KMS-11 (cell line): Measurements from ENCODE around the gene KLK8.
"Not testable (repeated sequence)": the region's sequence is repeated elsewhere in the genome, so short reads cannot be mapped to it uniquely, and the experiment has no call there.

Experiments
- H2AFZ ChIP-seq: fragments of 200-600 bp; sonication (generic); 2 replicates; pipeline ENCODE4 v1.6.1; 2016; ENCODE audit warnings: antibody characterized with exemption, mixed run types, low read depth
- H3K27ac ChIP-seq: fragments of 200-600 bp; sonication (generic); 2 replicates; pipeline ENCODE4 v1.6.1; 2016; ENCODE audit warnings: mild to moderate bottlenecking, mixed run types
- H3K27me3 ChIP-seq: fragments of 200-600 bp; sonication (generic); 2 replicates; pipeline ENCODE4 v1.6.1; 2017; ENCODE audit warnings: mild to moderate bottlenecking, low read depth, mixed run types, moderate library complexity; ENCODE audit not compliant: insufficient read depth
- H3K36me3 ChIP-seq: fragments of 200-600 bp; sonication (generic); 2 replicates; pipeline ENCODE4 v1.6.1; 2017; ENCODE audit warnings: mild to moderate bottlenecking, mixed run types; ENCODE audit not compliant: insufficient read depth
- H3K4me1 ChIP-seq: fragments of 200-600 bp; sonication (generic); 2 replicates; pipeline ENCODE4 v1.6.1; 2016; ENCODE audit warnings: mild to moderate bottlenecking, low read depth, mixed run types; ENCODE audit not compliant: poor library complexity, severe bottlenecking
- H3K4me2 ChIP-seq: fragments of 200-600 bp; sonication (generic); 2 replicates; pipeline ENCODE4 v1.7.0; 2016; ENCODE audit warnings: mild to moderate bottlenecking, mixed run types
- H3K4me3 ChIP-seq: fragments of 200-600 bp; sonication (generic); IDR thresholded peaks from 2 replicates; pipeline ENCODE4 v1.6.1; 2017; ENCODE audit warnings: low read depth, low read length, mixed read lengths; ENCODE audit not compliant: insufficient read depth
- H3K79me2 ChIP-seq: fragments of 200-600 bp; sonication (generic); 2 replicates; pipeline ENCODE4 v1.6.1; 2016; ENCODE audit warnings: low read depth, mixed run types; ENCODE audit not compliant: insufficient read depth
- H3K9ac ChIP-seq: fragments of 200-600 bp; sonication (generic); 2 replicates; pipeline ENCODE4 v1.6.1; 2016; ENCODE audit warnings: mild to moderate bottlenecking, mixed run types
- H4K20me1 ChIP-seq: fragments of 200-600 bp; sonication (generic); 2 replicates; pipeline ENCODE4 v1.6.1; 2016; ENCODE audit warnings: mild to moderate bottlenecking, mixed run types; ENCODE audit not compliant: insufficient read depth
- TF ChIP-seq, protein P1 (sequence below): fragments of 200-600 bp; sonication (generic); conservative IDR thresholded peaks from 2 replicates; pipeline ENCODE4 v1.6.1; 2017; ENCODE audit warnings: low read depth, mild to moderate bottlenecking, antibody characterized with exemption, low read length, moderate library complexity, mixed read lengths

The KLK8 gene

GRCh38 chr19:50974702-50975556 lies 26.5 kb downstream of the KLK8 start:
- Histone ChIP-seq H2AFZ (no peak overlapping the region), H3K9ac (no peak overlapping the region), H3K4me2 (no peak overlapping the region), H3K4me3 (no peak overlapping the region), H3K79me2 (no peaks in the 10 kb centered on the region), H3K27ac (no peak overlapping the region), H4K20me1 (no peaks in the 10 kb centered on the region), H3K27me3 (no peaks in the 10 kb centered on the region), H3K36me3 (no peaks in the 10 kb centered on the region), H3K4me1 (no peaks in the 10 kb centered on the region)
- TF ChIP-seq, protein P1, sequence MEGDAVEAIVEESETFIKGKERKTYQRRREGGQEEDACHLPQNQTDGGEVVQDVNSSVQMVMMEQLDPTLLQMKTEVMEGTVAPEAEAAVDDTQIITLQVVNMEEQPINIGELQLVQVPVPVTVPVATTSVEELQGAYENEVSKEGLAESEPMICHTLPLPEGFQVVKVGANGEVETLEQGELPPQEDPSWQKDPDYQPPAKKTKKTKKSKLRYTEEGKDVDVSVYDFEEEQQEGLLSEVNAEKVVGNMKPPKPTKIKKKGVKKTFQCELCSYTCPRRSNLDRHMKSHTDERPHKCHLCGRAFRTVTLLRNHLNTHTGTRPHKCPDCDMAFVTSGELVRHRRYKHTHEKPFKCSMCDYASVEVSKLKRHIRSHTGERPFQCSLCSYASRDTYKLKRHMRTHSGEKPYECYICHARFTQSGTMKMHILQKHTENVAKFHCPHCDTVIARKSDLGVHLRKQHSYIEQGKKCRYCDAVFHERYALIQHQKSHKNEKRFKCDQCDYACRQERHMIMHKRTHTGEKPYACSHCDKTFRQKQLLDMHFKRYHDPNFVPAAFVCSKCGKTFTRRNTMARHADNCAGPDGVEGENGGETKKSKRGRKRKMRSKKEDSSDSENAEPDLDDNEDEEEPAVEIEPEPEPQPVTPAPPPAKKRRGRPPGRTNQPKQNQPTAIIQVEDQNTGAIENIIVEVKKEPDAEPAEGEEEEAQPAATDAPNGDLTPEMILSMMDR: no peak

GRCh38 chr19:50972795-50973376 lies 28.5 kb downstream of the KLK8 start:
- no peaks in the 10 kb centered on the region for H3K27me3 ChIP-seq
- no peak overlapping the region for H3K27ac ChIP-seq
- H3K4me2 ChIP-seq: no peak overlapping the region
- no peak overlapping the region for H2AFZ ChIP-seq
- no peak overlapping the region for H3K4me3 ChIP-seq
- no peaks in the 10 kb centered on the region for H3K36me3 ChIP-seq
- H3K4me1 ChIP-seq: no peaks in the 10 kb centered on the region
- no peaks in the 10 kb centered on the region for H4K20me1 ChIP-seq
- TF ChIP-seq, protein P1: no peak
- no peaks in the 10 kb centered on the region for H3K79me2 ChIP-seq
- H3K9ac ChIP-seq: no peak overlapping the region

DNA sequence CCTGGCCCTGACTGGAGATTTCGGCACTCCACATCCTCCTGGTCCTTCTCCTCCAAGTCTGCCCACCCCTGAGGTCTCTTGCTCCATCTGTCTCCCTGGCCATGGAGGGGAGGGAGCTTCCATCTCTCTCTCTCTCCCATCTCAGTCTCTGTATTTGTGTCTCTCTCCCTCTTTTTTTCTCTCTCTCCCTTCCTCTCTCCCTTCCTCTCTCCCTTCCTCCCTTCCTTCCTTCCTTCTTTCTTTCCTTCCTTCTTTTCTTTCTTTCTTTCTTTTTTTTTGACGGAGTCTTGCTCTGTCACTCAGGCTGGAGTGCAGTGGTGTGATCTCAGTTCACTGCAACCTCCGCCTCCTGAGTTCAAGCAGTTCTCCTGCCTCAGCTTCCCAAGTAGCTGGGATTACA lies 31.6 kb downstream of the KLK8 start:
- H3K79me2 ChIP-seq, H3K4me3 ChIP-seq, H2AFZ ChIP-seq, H3K4me1 ChIP-seq, H3K27ac ChIP-seq, H3K36me3 ChIP-seq, H3K4me2 ChIP-seq, H4K20me1 ChIP-seq, H3K27me3 ChIP-seq, H3K9ac ChIP-seq: not testable (repeated sequence)

DNA sequence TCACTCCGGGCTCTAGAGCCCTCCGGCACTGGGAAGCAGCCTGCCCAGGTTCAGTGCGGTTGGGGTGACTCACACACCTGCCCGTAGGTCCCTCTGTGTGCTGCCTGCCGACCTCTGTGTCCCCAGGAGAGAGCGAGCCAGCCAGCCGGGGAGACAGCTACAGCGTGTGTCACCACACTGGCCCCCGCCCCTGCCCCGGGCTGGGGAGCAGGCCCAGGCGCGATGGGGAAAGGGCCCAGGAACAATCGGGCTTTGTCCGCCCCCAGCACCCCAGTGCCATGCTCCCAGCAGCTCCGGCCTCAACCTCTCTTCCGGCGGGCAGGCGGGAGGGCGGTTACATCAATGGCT lies 32.0 kb downstream of the KLK8 start, which contains the start of gene KLK6:
Gene KLK6, minus strand, starts transcription at position 179 of the 348 bp plus-strand sequence. CDS start 1,487 bp downstream, outside the sequence.
- Histone ChIP-seq H2AFZ (no peak within 1 kb of the TSS), H3K36me3 (no peaks in the 10 kb centered on the region), H3K27ac (no peak within 1 kb of the TSS), H3K4me1 (no peaks in the 10 kb centered on the region), H3K27me3 (no peaks in the 10 kb centered on the region), H3K79me2 (no peaks in the 10 kb centered on the region), H3K4me2 (no peak within 1 kb of the TSS), H4K20me1 (no peaks in the 10 kb centered on the region), H3K4me3 (no peak within 1 kb of the TSS), H3K9ac (no peak within 1 kb of the TSS)
- TF ChIP-seq, protein P1: no peak
